A673 (cell line): ENCODE measurements around the gene MRPL44. TPM values are rescaled to one million over a fixed set of nuclear protein-coding genes. Genes with fewer than 3 reads are reported as not detected.

Experiments used
- BruUV-seq: library from RNA; stranded (reverse); fragments of 400-500 nt; replicated peaks from 2 replicates; lab custom pipeline; 2021; lab: Mats Ljungman, UMichigan
- CTCF ChIA-PET: fragments of 300-600 bp; sonication (Branson Sonifier 250); formaldehyde crosslinking; loops from one replicate; lab custom pipeline; 2022; ENCODE audit warnings: antibody characterized with exemption; lab: Charles Lee
- POLR2A ChIA-PET: fragments of 300-600 bp; sonication (Branson Sonifier 250); formaldehyde crosslinking; loops from one replicate; lab custom pipeline; 2022; ENCODE audit warnings: antibody characterized with exemption; ENCODE audit not compliant: low non-redundant PET; lab: Charles Lee
- DNase-seq: peaks from one replicate; pipeline ENCODE4 v3.0.0-alpha.2; 2015; ENCODE audit warnings: low spot score
- H3K27ac ChIP-seq: fragments of 200-600 bp; sonication (generic); 2 replicates; pipeline ENCODE4 v1.5.1; 2016; ENCODE audit warnings: mixed run types, low read depth, mild to moderate bottlenecking, mixed read lengths, antibody characterized with exemption, low read length; ENCODE audit not compliant: poor library complexity, severe bottlenecking
- H3K27me3 ChIP-seq: fragments of 200-600 bp; sonication (generic); replicated peaks from 2 replicates; pipeline ENCODE4 v1.6.1; 2017; ENCODE audit warnings: mixed run types, low read depth, mild to moderate bottlenecking, mixed read lengths, antibody characterized with exemption, low read length; ENCODE audit not compliant: insufficient read depth, poor library complexity
- H3K36me3 ChIP-seq: fragments of 200-600 bp; sonication (generic); 2 replicates; pipeline ENCODE4 v1.6.1; 2016; ENCODE audit warnings: mixed run types, mild to moderate bottlenecking, mixed read lengths, antibody characterized with exemption, low read length; ENCODE audit not compliant: insufficient read depth, poor library complexity, severe bottlenecking
- H3K4me1 ChIP-seq: fragments of 200-600 bp; sonication (generic); 2 replicates; pipeline ENCODE4 v1.6.1; 2017; ENCODE audit warnings: mixed run types, mild to moderate bottlenecking, mixed read lengths, antibody characterized with exemption, low read length; ENCODE audit not compliant: insufficient read depth, poor library complexity, severe bottlenecking
- H3K4me3 ChIP-seq: fragments of 200-600 bp; sonication (generic); 2 replicates; pipeline ENCODE4 v1.5.1; 2016; ENCODE audit warnings: low read depth, mixed run types, mild to moderate bottlenecking, mixed read lengths, low read length; ENCODE audit not compliant: poor library complexity, severe bottlenecking
- H3K9me3 ChIP-seq: fragments of 200-600 bp; sonication (generic); 2 replicates; pipeline ENCODE4 v1.6.1; 2016; ENCODE audit warnings: mixed run types, low read depth, mild to moderate bottlenecking, mixed read lengths, antibody characterized with exemption, low read length; ENCODE audit not compliant: poor library complexity, severe bottlenecking
- EZH2 ChIP-seq: fragments of 200-600 bp; sonication (generic); IDR thresholded peaks from 2 replicates; pipeline ENCODE4 v1.6.1; 2017; ENCODE audit warnings: borderline replicate concordance, low read depth, mild to moderate bottlenecking, mixed read lengths, antibody characterized with exemption, low read length; ENCODE audit not compliant: poor library complexity, severe bottlenecking
- intact Hi-C: fragments of 100-400 bp; cut with micrococcal nuclease; formaldehyde crosslinking; loops from one replicate; pipeline ENCODE4 v1.10.0; 2022; ENCODE audit not compliant: unreplicated experiment
- total RNA-seq: library from RNA; stranded (reverse); gene quantifications from 2 replicates; pipeline ENCODE4 v1.2.3, GENCODE V29; 2021
- TF ChIP-seq, protein P1 (sequence below): fragments of 300-800, 200-600 bp; sonication (generic); conservative IDR thresholded peaks from 2 replicates; pipeline ENCODE4 v1.5.1; 2017; ENCODE audit warnings: low read depth, mild to moderate bottlenecking, antibody characterized with exemption, low read length, moderate library complexity, mixed read lengths

Gene MRPL44
- total RNA-seq, 1 experiment from 2014 or later, result 38.3 TPM

DNA sequence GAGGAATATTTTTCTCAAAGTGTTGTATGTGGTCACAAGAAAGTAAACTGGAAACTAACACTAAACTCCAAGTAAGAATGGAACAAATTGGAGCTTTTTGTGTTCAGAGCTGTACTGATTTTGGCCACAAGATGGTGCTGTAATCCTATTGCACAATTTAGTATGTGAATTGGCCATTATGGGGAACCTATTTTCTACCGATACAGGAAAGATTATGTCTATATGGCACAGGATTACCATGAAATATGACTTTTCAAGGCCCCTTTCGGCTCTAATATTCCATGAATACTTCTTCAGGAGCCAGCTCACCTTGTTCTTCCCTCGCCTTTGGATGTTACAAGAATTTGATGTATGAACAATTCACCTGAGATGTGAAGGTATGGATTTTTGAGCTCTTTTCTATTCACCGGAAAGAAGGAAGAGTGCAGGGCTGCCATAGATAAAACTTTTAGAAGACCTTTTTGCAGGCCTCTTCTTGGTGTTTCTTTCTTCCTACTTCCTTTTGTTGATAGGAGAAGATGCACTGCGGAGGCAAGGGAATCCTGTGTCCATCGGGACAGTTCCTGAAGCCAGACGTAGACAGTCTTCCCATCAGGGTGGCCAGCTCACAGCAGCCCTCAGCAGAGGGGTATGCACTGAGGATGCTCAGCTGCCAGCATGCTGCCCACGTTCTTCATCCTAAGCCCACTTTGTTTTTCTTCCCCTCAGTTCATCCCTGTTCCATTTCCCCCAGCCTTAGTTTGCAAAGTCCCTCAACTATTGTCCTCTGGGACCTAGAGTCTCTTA is 13.3 kb downstream of the MRPL44 start:
- peak; percentile 82 for DNase-seq
- Histone ChIP-seq H3K4me3 (no peak overlapping the region), H3K9me3 (no peaks in the 10 kb centered on the region), H3K4me1 (peaks cover 28% of the 10 kb centered on the region), H3K27me3 (no peaks in the 10 kb centered on the region), H3K36me3 (peaks cover 26% of the 10 kb centered on the region), H3K27ac (peak overlapping the region; percentile 19)
- intact Hi-C loops, result loop anchor here (1.0 to 10.0 kb wide), 5 partner anchors 166 to 684 kb away; no protein-coding TSS in a partner anchor
- ChIA-PET CTCF (interaction anchor here (0.9 to 2.4 kb wide), 13 partner anchors 9 to 479 kb away, joined by 3 to 20 read pairs (median 5); no protein-coding TSS in a partner anchor), POLR2A (no interaction called here)
- BruUV-seq, result no TSS peak
- no peak for TF ChIP-seq EZH2
- TF ChIP-seq, protein P1, sequence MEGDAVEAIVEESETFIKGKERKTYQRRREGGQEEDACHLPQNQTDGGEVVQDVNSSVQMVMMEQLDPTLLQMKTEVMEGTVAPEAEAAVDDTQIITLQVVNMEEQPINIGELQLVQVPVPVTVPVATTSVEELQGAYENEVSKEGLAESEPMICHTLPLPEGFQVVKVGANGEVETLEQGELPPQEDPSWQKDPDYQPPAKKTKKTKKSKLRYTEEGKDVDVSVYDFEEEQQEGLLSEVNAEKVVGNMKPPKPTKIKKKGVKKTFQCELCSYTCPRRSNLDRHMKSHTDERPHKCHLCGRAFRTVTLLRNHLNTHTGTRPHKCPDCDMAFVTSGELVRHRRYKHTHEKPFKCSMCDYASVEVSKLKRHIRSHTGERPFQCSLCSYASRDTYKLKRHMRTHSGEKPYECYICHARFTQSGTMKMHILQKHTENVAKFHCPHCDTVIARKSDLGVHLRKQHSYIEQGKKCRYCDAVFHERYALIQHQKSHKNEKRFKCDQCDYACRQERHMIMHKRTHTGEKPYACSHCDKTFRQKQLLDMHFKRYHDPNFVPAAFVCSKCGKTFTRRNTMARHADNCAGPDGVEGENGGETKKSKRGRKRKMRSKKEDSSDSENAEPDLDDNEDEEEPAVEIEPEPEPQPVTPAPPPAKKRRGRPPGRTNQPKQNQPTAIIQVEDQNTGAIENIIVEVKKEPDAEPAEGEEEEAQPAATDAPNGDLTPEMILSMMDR, result peak; percentile 96

GRCh38 chr2:223971731-223972130 is 14.5 kb downstream of the MRPL44 start:
- H3K4me3 ChIP-seq, result no peak overlapping the region
- POLR2A ChIA-PET, result interaction anchor here (0.7 kb wide), 1 partner anchor 38 kb away, joined by 6 read pairs; no protein-coding TSS in a partner anchor
- CTCF ChIA-PET, result interaction anchor here (0.6 to 2.4 kb wide), 3 partner anchors 311 to 312 kb away, joined by 3 to 19 read pairs (median 3); no protein-coding TSS in a partner anchor
- H3K27ac ChIP-seq, result no peak overlapping the region
- no TSS peak for BruUV-seq
- H3K36me3 ChIP-seq, result peaks cover 17% of the 10 kb centered on the region
- DNase-seq, result no peak
- intact Hi-C loops, result loop anchor here (2.0 to 10.0 kb wide), 4 partner anchors 165 to 683 kb away; no protein-coding TSS in a partner anchor
- TF ChIP-seq EZH2, result no peak
- TF ChIP-seq, protein P1, result no peak
- no peaks in the 10 kb centered on the region for H3K9me3 ChIP-seq
- peaks cover 28% of the 10 kb centered on the region for H3K4me1 ChIP-seq
- no peaks in the 10 kb centered on the region for H3K27me3 ChIP-seq

DNA sequence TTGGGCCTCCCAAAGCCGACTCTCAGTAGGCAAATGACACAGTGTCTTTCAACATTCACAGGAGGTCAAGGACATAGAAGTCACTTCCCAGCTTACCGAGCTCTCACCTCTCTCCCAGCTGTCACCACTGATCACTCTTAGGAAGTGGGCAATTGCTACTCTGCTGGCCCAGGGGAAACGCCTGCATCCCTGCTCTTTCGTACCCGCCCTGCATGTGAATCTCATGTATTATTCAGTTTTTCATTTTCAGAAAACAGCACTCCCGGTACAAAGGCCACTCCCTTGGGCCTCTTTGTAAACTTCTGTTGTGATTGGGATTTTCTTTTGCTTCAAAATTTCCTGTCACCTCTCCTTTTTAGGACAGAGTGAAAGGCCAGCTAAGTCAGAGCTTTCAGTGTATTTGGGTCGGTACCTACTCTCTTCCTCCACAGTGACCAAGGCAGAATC is 15.4 kb downstream of the MRPL44 start:
- no TSS peak for BruUV-seq
- H3K9me3 ChIP-seq, result no peaks in the 10 kb centered on the region
- peaks cover 19% of the 10 kb centered on the region for H3K36me3 ChIP-seq
- no peak overlapping the region for H3K27ac ChIP-seq
- DNase-seq, result no peak
- ChIA-PET CTCF (no interaction called here), POLR2A (no interaction called here)
- intact Hi-C loops, result loop anchor here (10.0 kb wide), 2 partner anchors 472 to 682 kb away; no protein-coding TSS in a partner anchor
- H3K27me3 ChIP-seq, result no peaks in the 10 kb centered on the region
- TF ChIP-seq, protein P1, result no peak
- TF ChIP-seq EZH2, result no peak
- H3K4me3 ChIP-seq, result no peak overlapping the region
- peaks cover 28% of the 10 kb centered on the region for H3K4me1 ChIP-seq
